NB4 (cell line): ENCODE results near the gene PSMC1.

Experiments used
- DNase-seq: peaks from one replicate; pipeline ENCODE4 v3.0.0; 2010; ENCODE audit warnings: low read depth
- H3K4me3 ChIP-seq: one replicate; pipeline ENCODE4 v1.5.1; 2011; ENCODE audit warnings: mild to moderate bottlenecking, low read depth, low read length, moderate library complexity
- CTCF ChIP-seq: IDR thresholded peaks from one replicate; pipeline ENCODE4 v1.5.1; 2012; ENCODE audit warnings: low read depth, low read length
- MAX ChIP-seq: IDR thresholded peaks from 2 replicates; pipeline ENCODE4 v1.6.1; 2011; ENCODE audit warnings: low read depth, low read length
- MYC ChIP-seq: IDR thresholded peaks from 2 replicates; pipeline ENCODE4 v1.6.1; 2011; ENCODE audit warnings: low read depth, low read length
- POLR2A ChIP-seq: IDR thresholded peaks from 2 replicates; pipeline ENCODE4 v1.6.1; 2011; ENCODE audit warnings: mild to moderate bottlenecking; ENCODE audit not compliant: insufficient read length; ENCODE audit errors: extremely low read depth

PSMC1 gene

GRCh38 chr14:90317286-90317685, 60.9 kb downstream of the PSMC1 start:
- H3K4me3 ChIP-seq, result no peak overlapping the region
- DNase-seq, result no peak
- no peak for TF ChIP-seq MAX
- no peak for TF ChIP-seq CTCF
- no peak for TF ChIP-seq MYC
- no peak for TF ChIP-seq POLR2A

GRCh38 chr14:90318016-90318415, 61.7 kb downstream of the PSMC1 start:
- no peak for DNase-seq
- TF ChIP-seq CTCF (no peak), POLR2A (no peak)
- no peak overlapping the region for H3K4me3 ChIP-seq

- no peak for TF ChIP-seq MYC
- no peak for TF ChIP-seq POLR2A
- no peak for TF ChIP-seq MAX
- no peak for TF ChIP-seq CTCF
- DNase-seq, result no peak
- no peak overlapping the region for H3K4me3 ChIP-seq
These were observed 62.8 kb downstream of the PSMC1 start for GRCh38 chr14:90319173-90319572.

- TF ChIP-seq POLR2A (no peak), MYC (no peak), MAX (no peak), CTCF (no peak)
- H3K4me3 ChIP-seq, result no peak overlapping the region
- DNase-seq, result no peak
These were observed 63.5 kb downstream of the PSMC1 start for GRCh38 chr14:90319634-90320541.

- TF ChIP-seq MYC (no peak), POLR2A (no peak), CTCF (no peak)
- H3K4me3 ChIP-seq, result no peak overlapping the region
These were observed 65.5 kb downstream of the PSMC1 start for GRCh38 chr14:90321891-90322290.

More at GRCh38 chr14:90321891-90322290, 65.5 kb downstream of the PSMC1 start:
- DNase-seq, result no peak
